HepG2 (cell line): ENCODE measurements around the gene SKIDA1. TPM values are rescaled to one million over a fixed set of nuclear protein-coding genes. Genes with fewer than 3 reads are reported as not detected.

ENCODE experiments used
- ERF ChIP-seq: IDR thresholded peaks from 2 replicates; pipeline ENCODE4 v1.6.1; 2018; ENCODE audit warnings: missing biosample characterization, missing genetic modification reagents
- HDAC1 ChIP-seq: sonication (generic); formaldehyde crosslinking; IDR thresholded peaks from 2 replicates; pipeline ENCODE4 v1.5.1; 2020; ENCODE audit warnings: mild to moderate bottlenecking, missing genetic modification reagents
- HMG20A ChIP-seq: IDR thresholded peaks from 2 replicates; pipeline ENCODE4 v1.6.1; 2016; ENCODE audit warnings: borderline replicate concordance
- MTERF4 ChIP-seq: sonication (generic); formaldehyde crosslinking; IDR thresholded peaks from 2 replicates; pipeline ENCODE4 v1.8.0; 2023; ENCODE audit warnings: mild to moderate bottlenecking, missing genetic modification reagents
- NRL ChIP-seq: sonication (generic); formaldehyde crosslinking; IDR thresholded peaks from 2 replicates; pipeline ENCODE4 v1.5.0; 2020; ENCODE audit warnings: missing genetic modification reagents, mild to moderate bottlenecking, moderate library complexity, borderline replicate concordance
- PHF5A ChIP-seq: IDR thresholded peaks from one replicate; pipeline ENCODE4 v1.6.1; 2018; ENCODE audit warnings: low read depth, missing genetic modification reagents; ENCODE audit not compliant: unreplicated experiment
- RAD21 ChIP-seq: fragments of 450-650 bp; formaldehyde crosslinking; IDR thresholded peaks from 2 replicates; pipeline ENCODE4 v1.5.0; 2020; ENCODE audit warnings: mild to moderate bottlenecking
- TBX3 ChIP-seq: fragments of 450-650 bp; IDR thresholded peaks from 2 replicates; pipeline ENCODE4 v1.6.1; 2017; ENCODE audit warnings: antibody characterized with exemption, mild to moderate bottlenecking, inconsistent platforms, borderline replicate concordance
- ZBTB34 ChIP-seq: sonication (generic); formaldehyde crosslinking; IDR thresholded peaks from 2 replicates; pipeline ENCODE4 v1.8.0; 2022; ENCODE audit warnings: mild to moderate bottlenecking, missing genetic modification reagents
- ZFP1 ChIP-seq: IDR thresholded peaks from 2 replicates; pipeline ENCODE4 v1.6.1; 2016
- ZNF232 ChIP-seq: sonication (generic); formaldehyde crosslinking; IDR thresholded peaks from 2 replicates; pipeline ENCODE4 v1.4.0; 2020; ENCODE audit warnings: missing genetic modification reagents, borderline replicate concordance
- ZNF34 ChIP-seq: sonication (generic); formaldehyde crosslinking; IDR thresholded peaks from 2 replicates; pipeline ENCODE4 v1.4.0; 2020; ENCODE audit warnings: mild to moderate bottlenecking, missing genetic modification reagents, borderline replicate concordance
- ZNF609 ChIP-seq: sonication (generic); formaldehyde crosslinking; IDR thresholded peaks from 2 replicates; pipeline ENCODE4 v1.4.0; 2020; ENCODE audit warnings: mild to moderate bottlenecking, missing genetic modification reagents, borderline replicate concordance
- ZNF709 ChIP-seq: sonication (generic); formaldehyde crosslinking; IDR thresholded peaks from 2 replicates; pipeline ENCODE4 v1.5.0; 2020; ENCODE audit warnings: mild to moderate bottlenecking, missing genetic modification reagents
- ZNF75D ChIP-seq: sonication (generic); formaldehyde crosslinking; IDR thresholded peaks from 2 replicates; pipeline ENCODE4 v1.8.1; 2023; ENCODE audit warnings: missing genetic modification reagents, mild to moderate bottlenecking, borderline replicate concordance
- ZNF772 ChIP-seq: sonication (generic); formaldehyde crosslinking; IDR thresholded peaks from 2 replicates; pipeline ENCODE4 v1.5.0; 2020; ENCODE audit warnings: mild to moderate bottlenecking, missing genetic modification reagents
- ZNF83 ChIP-seq: sonication (generic); formaldehyde crosslinking; IDR thresholded peaks from 2 replicates; pipeline ENCODE4 v1.4.0; 2020; ENCODE audit warnings: missing genetic modification reagents, mild to moderate bottlenecking, borderline replicate concordance
- polyA plus RNA-seq, 8 experiments: library from polyadenylated mRNA; depleted of rRNA in 3 of 8; stranded (reverse) in 7 of 8; unstranded in 1 of 8; fragments of >200 nt; fragmentation: Illumina TruSeq in 4 of 8; extraction: Trizol in 4 of 8; gene quantifications; 2 replicates each; pipeline versions ENCODE4 v1.2.1 to v1.2.3, GENCODE V29; 2011 to 2016; ENCODE audit warnings: low read depth in 4 of 8, missing spikeins in 1 of 8, mixed read lengths in 1 of 8; ENCODE audit not compliant: insufficient read depth in 1 of 8
- total RNA-seq, 5 experiments: library from RNA; depleted of rRNA; stranded (reverse); fragments of >200 nt; fragmentation: Illumina TruSeq; extraction: Trizol; gene quantifications; 2 replicates each; pipeline ENCODE4 v1.2.3, GENCODE V29; 2016; ENCODE audit warnings: low read depth in 1 of 5
- TF ChIP-seq, protein P1 (sequence below): sonication (generic); formaldehyde crosslinking; IDR thresholded peaks from 2 replicates; pipeline ENCODE4 v1.8.1; 2023; ENCODE audit warnings: mild to moderate bottlenecking, missing genetic modification reagents
- TF ChIP-seq, protein P2 (sequence below): sonication (generic); formaldehyde crosslinking; IDR thresholded peaks from 2 replicates; pipeline ENCODE4 v1.5.0; 2020; ENCODE audit warnings: mild to moderate bottlenecking, low read depth, missing genetic modification reagents, borderline replicate concordance
- TF ChIP-seq, protein P3 (sequence below): IDR thresholded peaks from 2 replicates; pipeline ENCODE4 v1.6.1; 2016; ENCODE audit warnings: low read depth, borderline replicate concordance
- TF ChIP-seq, protein P4 (sequence below): sonication (generic); formaldehyde crosslinking; IDR thresholded peaks from 2 replicates; pipeline ENCODE4 v1.4.0; 2020; ENCODE audit warnings: mild to moderate bottlenecking, missing genetic modification reagents

SKIDA1 gene
- total and polyA plus RNA-seq, 2 of the 13 experiments (the other 11 are each of a cell fraction or from before 2014, with no cell fraction given) = 0.73 to 1.5 TPM

DNA sequence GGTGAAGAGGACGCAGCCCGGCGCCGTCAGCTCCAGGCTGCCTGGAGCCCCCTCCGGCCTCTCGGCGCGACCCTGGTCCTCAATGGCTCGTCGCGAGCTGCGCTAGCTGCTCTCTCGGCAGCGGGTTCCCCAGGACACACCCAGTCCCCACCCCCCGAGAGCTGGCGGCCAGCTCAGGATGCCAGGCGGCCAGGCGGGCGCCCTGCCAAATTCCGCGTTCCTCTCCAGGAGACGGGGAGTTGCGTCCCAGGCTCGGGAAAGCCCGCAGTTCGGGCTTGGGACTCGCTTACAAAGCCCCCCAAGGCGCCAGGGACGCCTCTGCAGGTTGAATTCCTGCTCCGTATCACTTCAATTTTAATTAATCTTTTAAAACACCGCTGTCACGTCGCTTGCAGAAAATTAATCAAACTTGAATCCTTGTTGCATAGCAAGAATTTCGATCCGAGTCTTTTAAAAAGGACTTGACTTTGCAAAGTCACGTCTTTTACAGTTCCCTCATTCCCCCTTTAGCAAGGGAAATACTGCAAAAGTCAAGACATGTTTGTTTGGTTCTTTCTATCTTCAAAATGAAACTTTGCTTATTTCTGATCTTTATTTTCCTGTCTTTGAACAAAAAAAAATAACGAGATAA is 28.2 kb downstream of the SKIDA1 start (continued):
- no peak for TF ChIP-seq ZNF83 (CRISPR knock-in tag)
- no peak for TF ChIP-seq ZNF34 (CRISPR knock-in tag)
- TF ChIP-seq ZNF75D (CRISPR knock-in tag) = no peak
- 0 out of 2 replicates have a peak, but pooled peaks have one; percentile 63 for TF ChIP-seq MTERF4 (CRISPR knock-in tag)
- peak; percentile 87; the same call in 1 of the 2 replicates for TF ChIP-seq NRL (CRISPR knock-in tag)
- 0 out of 2 replicates have a peak, but pooled peaks have one; percentile 11 for TF ChIP-seq ZNF709 (CRISPR knock-in tag)
- TF ChIP-seq HMG20A = no peak
- no peak for TF ChIP-seq TBX3
- TF ChIP-seq ZNF232 (CRISPR knock-in tag) = no peak
- TF ChIP-seq ERF = peak; percentile 67; the same call in 1 of the 2 replicates
- TF ChIP-seq ZBTB34 (CRISPR knock-in tag) = peak; percentile 71; the same call in 1 of the 2 replicates
- peak; percentile 79; the same call in 1 of the 2 replicates for TF ChIP-seq HDAC1
- TF ChIP-seq, protein P1, sequence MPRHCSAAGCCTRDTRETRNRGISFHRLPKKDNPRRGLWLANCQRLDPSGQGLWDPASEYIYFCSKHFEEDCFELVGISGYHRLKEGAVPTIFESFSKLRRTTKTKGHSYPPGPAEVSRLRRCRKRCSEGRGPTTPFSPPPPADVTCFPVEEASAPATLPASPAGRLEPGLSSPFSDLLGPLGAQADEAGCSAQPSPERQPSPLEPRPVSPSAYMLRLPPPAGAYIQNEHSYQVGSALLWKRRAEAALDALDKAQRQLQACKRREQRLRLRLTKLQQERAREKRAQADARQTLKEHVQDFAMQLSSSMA = no peak
- TF ChIP-seq, protein P2, sequence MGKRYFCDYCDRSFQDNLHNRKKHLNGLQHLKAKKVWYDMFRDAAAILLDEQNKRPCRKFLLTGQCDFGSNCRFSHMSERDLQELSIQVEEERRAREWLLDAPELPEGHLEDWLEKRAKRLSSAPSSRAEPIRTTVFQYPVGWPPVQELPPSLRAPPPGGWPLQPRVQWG (CRISPR knock-in tag) = no peak
- no peak for TF ChIP-seq ZNF609 (CRISPR knock-in tag)
- peak; percentile 56 for TF ChIP-seq PHF5A (CRISPR knock-in tag)
- TF ChIP-seq, protein P3, sequence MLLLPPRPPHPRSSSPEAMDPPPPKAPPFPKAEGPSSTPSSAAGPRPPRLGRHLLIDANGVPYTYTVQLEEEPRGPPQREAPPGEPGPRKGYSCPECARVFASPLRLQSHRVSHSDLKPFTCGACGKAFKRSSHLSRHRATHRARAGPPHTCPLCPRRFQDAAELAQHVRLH (CRISPR knock-in tag) = 0 out of 2 replicates have a peak, but pooled peaks have one; percentile 35
- TF ChIP-seq ZFP1 (CRISPR knock-in tag) = no peak
- TF ChIP-seq ZNF772 = no peak
- TF ChIP-seq RAD21 = peak; percentile 64; the same call in 1 of the 2 replicates
- TF ChIP-seq, protein P4, sequence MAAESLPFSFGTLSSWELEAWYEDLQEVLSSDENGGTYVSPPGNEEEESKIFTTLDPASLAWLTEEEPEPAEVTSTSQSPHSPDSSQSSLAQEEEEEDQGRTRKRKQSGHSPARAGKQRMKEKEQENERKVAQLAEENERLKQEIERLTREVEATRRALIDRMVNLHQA (CRISPR knock-in tag) = no peak
